NB4 (cell line): ENCODE measurements around the gene SYNGR1.
"Not testable (repeated sequence)": the region's sequence is repeated elsewhere in the genome, so short reads cannot be mapped to it uniquely, and the experiment has no call there.

ENCODE experiments used
- CTCF ChIP-seq: IDR thresholded peaks from one replicate; pipeline ENCODE4 v1.5.1; 2012; ENCODE audit warnings: low read depth, low read length
- POLR2A ChIP-seq: IDR thresholded peaks from 2 replicates; pipeline ENCODE4 v1.6.1; 2011; ENCODE audit warnings: mild to moderate bottlenecking; ENCODE audit not compliant: insufficient read length; ENCODE audit errors: extremely low read depth
- TF ChIP-seq, protein P1 (sequence below): IDR thresholded peaks from 2 replicates; pipeline ENCODE4 v1.6.1; 2011; ENCODE audit warnings: low read depth, low read length

GRCh38 chr22:39358197-39358596 lies 8.4 kb downstream of the SYNGR1 start:
- TF ChIP-seq, protein P1, sequence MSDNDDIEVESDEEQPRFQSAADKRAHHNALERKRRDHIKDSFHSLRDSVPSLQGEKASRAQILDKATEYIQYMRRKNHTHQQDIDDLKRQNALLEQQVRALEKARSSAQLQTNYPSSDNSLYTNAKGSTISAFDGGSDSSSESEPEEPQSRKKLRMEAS: not testable (repeated sequence)
- not testable (repeated sequence) for TF ChIP-seq CTCF, POLR2A
